ENCODE measurements around the gene MYL11.
"Not testable (repeated sequence)": the region's sequence is repeated elsewhere in the genome, so short reads cannot be mapped to it uniquely, and the experiment has no call there.

- not testable (repeated sequence) for TF ChIP-seq POLR2AphosphoS5 (IDR thresholded peaks at IDR 0.05; ENCODE audit: low read depth, low read length); SIN3A (IDR thresholded peaks at IDR 0.05; ENCODE audit: borderline replicate concordance, insufficient read depth, low read depth, low read length); TCF7L2 (IDR thresholded peaks at IDR 0.05; ENCODE audit: low read depth, low read length); REST (IDR thresholded peaks at IDR 0.05; ENCODE audit: insufficient read depth in 1 of 2, low read depth in 2 of 2, low read length in 1 of 2)
- TF ChIP-seq, protein P1, sequence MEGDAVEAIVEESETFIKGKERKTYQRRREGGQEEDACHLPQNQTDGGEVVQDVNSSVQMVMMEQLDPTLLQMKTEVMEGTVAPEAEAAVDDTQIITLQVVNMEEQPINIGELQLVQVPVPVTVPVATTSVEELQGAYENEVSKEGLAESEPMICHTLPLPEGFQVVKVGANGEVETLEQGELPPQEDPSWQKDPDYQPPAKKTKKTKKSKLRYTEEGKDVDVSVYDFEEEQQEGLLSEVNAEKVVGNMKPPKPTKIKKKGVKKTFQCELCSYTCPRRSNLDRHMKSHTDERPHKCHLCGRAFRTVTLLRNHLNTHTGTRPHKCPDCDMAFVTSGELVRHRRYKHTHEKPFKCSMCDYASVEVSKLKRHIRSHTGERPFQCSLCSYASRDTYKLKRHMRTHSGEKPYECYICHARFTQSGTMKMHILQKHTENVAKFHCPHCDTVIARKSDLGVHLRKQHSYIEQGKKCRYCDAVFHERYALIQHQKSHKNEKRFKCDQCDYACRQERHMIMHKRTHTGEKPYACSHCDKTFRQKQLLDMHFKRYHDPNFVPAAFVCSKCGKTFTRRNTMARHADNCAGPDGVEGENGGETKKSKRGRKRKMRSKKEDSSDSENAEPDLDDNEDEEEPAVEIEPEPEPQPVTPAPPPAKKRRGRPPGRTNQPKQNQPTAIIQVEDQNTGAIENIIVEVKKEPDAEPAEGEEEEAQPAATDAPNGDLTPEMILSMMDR (IDR thresholded peaks at IDR 0.05), result not testable (repeated sequence)
Measured at GRCh38 chr16:30334473-30334989, 40.1 kb upstream of the MYL11 start.
